CD4-positive, alpha-beta T cell (primary cell): ENCODE results near the gene RCAN3. TPM values are rescaled to one million over a fixed set of nuclear protein-coding genes. Genes with fewer than 3 reads are reported as not detected.

Experiments
- ATAC-seq: fragments of 200-7000 bp; cut with Tn5 transposase; one replicate; pipeline ENCODE4 v1.10.0; 2022; ENCODE audit warnings: mild to moderate bottlenecking; ENCODE audit not compliant: poor library complexity
- CTCF ChIA-PET: fragments of 350-600 bp; sonication (Branson Sonifier 250); formaldehyde crosslinking; loops from one replicate; lab custom pipeline; 2021; ENCODE audit warnings: antibody characterized with exemption, inconsistent platforms; lab: Charles Lee
- POLR2A ChIA-PET: fragments of 350-600 bp; sonication (Branson Sonifier 250); formaldehyde crosslinking; loops from one replicate; lab custom pipeline; 2021; ENCODE audit warnings: antibody characterized with exemption, inconsistent platforms; lab: Charles Lee
- DNase-seq, 14 experiments: peaks; one replicate each; pipeline ENCODE4 v3.0.0-alpha.2; 2013 to 2020; ENCODE audit warnings: mixed read lengths in 2 of 14
- H3K27ac ChIP-seq, 2 donors: one replicate each; pipeline versions ENCODE4 v1.5.1 to v1.7.0; 2013; ENCODE audit warnings: low read length in 2 of 2, low read depth in 1 of 2, mild to moderate bottlenecking in 1 of 2
- H3K27me3 ChIP-seq, 2 experiments: 1 replicate in 1 of 2; 2 replicates in 1 of 2; pipeline versions ENCODE4 v1.6.1 to v1.7.0; 2013; ENCODE audit warnings: low read length in 2 of 2, control low read depth in 1 of 2, mild to moderate bottlenecking in 1 of 2, moderate library complexity in 1 of 2; ENCODE audit not compliant: insufficient read depth in 2 of 2, control insufficient read depth in 1 of 2
- H3K36me3 ChIP-seq: one replicate; pipeline ENCODE4 v1.6.1; 2013; ENCODE audit warnings: low read length, control low read depth; ENCODE audit not compliant: insufficient read depth
- H3K4me1 ChIP-seq: one replicate; pipeline ENCODE4 v1.6.1; 2013; ENCODE audit warnings: low read length, control low read depth; ENCODE audit not compliant: insufficient read depth
- H3K4me3 ChIP-seq: one replicate; pipeline ENCODE4 v1.5.1; 2013; ENCODE audit warnings: mild to moderate bottlenecking, low read length, moderate library complexity
- H3K9me3 ChIP-seq, 2 experiments: 1 replicate in 1 of 2; 2 replicates in 1 of 2; pipeline versions ENCODE4 v1.6.1 to v1.7.0; 2013; ENCODE audit warnings: low read length in 2 of 2, mild to moderate bottlenecking in 2 of 2, control low read depth in 1 of 2, moderate library complexity in 1 of 2; ENCODE audit not compliant: control insufficient read depth in 1 of 2, insufficient read depth in 1 of 2
- H3K27ac Mint-ChIP-seq: one replicate; pipeline ENCODE4 v1.8.0; 2020; ENCODE audit warnings: mixed read lengths
- H3K27me3 Mint-ChIP-seq: one replicate; pipeline ENCODE4 v1.8.0; 2021; ENCODE audit warnings: mixed read lengths
- H3K36me3 Mint-ChIP-seq: one replicate; pipeline ENCODE4 v1.8.0; 2021; ENCODE audit warnings: low read depth, mixed read lengths
- H3K4me1 Mint-ChIP-seq: one replicate; pipeline ENCODE4 v1.8.0; 2021; ENCODE audit warnings: low read depth, mixed read lengths
- H3K4me3 Mint-ChIP-seq: one replicate; pipeline ENCODE4 v1.8.0; 2020; ENCODE audit warnings: mild to moderate bottlenecking, mixed read lengths
- H3K9me3 Mint-ChIP-seq: one replicate; pipeline ENCODE4 v1.8.0; 2020; ENCODE audit warnings: mixed read lengths
- CTCF ChIP-seq: fragments of 200-600 bp; IDR thresholded peaks from one replicate; pipeline ENCODE4 v1.8.0; 2022; ENCODE audit warnings: antibody characterized with exemption, mild to moderate bottlenecking
- intact Hi-C, 2 experiments: fragments of 100-400 bp; cut with DNase I in 1 of 2; cut with micrococcal nuclease in 1 of 2; formaldehyde crosslinking; loops; one replicate each; pipeline versions ENCODE4 v1.15.1 to v1.9.0; 2023 to 2025; cut with DNase I, micrococcal nuclease
- total RNA-seq, 174 experiments: library from RNA in 2 of 174; stranded (reverse) in 2 of 174; gene quantifications; one replicate each; pipeline ENCODE4 v1.2.3 and lab custom pipeline; 2021 to 2026

The RCAN3 gene
- total RNA-seq, 2 experiments from 2014 or later, result 185 to 191 TPM

- H3K27ac ChIP-seq, result no peak overlapping the region
- H3K36me3 ChIP-seq, result no peaks in the 10 kb centered on the region
- peaks cover 18% of the 10 kb centered on the region for H3K4me1 ChIP-seq
- Mint-ChIP-seq H3K27ac (no peak overlapping the region), H3K9me3 (no peaks in the 10 kb centered on the region), H3K4me3 (peak overlapping the region; percentile 60), H3K27me3 (peaks cover 11% of the 10 kb centered on the region), H3K4me1 (peaks cover 12% of the 10 kb centered on the region), H3K36me3 (no peaks in the 10 kb centered on the region)
- intact Hi-C loops, result no loop called here
- ChIA-PET POLR2A (interaction anchor here (0.9 to 1.3 kb wide), 3 partner anchors 30 to 55 kb away, joined by 3 read pairs; partner anchors contain the start of gene RCAN3), CTCF (no interaction called here)
- no peak for TF ChIP-seq CTCF
- peaks cover 7 to 9% of the 10 kb centered on the region in 2 experiments for H3K27me3 ChIP-seq
- H3K9me3 ChIP-seq, result no peaks in the 10 kb centered on the region
- no peak for ATAC-seq
- no peak for DNase-seq
- H3K4me3 ChIP-seq, result no peak overlapping the region
Measured at GRCh38 chr1:24557220-24557619, 54.6 kb downstream of the RCAN3 start.

GRCh38 chr1:24557711-24558131 lies 55.1 kb downstream of the RCAN3 start:
- Histone ChIP-seq H3K36me3 (no peaks in the 10 kb centered on the region), H3K4me3 (no peak overlapping the region), H3K9me3 (no peaks in the 10 kb centered on the region), H3K27ac (no peak overlapping the region), H3K27me3 (peaks cover 7 to 9% of the 10 kb centered on the region in 2 experiments), H3K4me1 (peaks cover 18% of the 10 kb centered on the region)
- ChIA-PET POLR2A (interaction anchor here (0.9 to 1.3 kb wide), 3 partner anchors 29 to 56 kb away, joined by 3 read pairs; partner anchors contain the start of gene RCAN3), CTCF (interaction anchor here (1.2 kb wide), 1 partner anchor 14 kb away, joined by 3 read pairs; no protein-coding TSS in a partner anchor)
- DNase-seq (no peak), ATAC-seq (no peak)
- peaks cover 17% of the 10 kb centered on the region for H3K4me1 Mint-ChIP-seq
- no peak overlapping the region for H3K27ac Mint-ChIP-seq
- intact Hi-C loops, result no loop called here
- H3K27me3 Mint-ChIP-seq, result peaks cover 11% of the 10 kb centered on the region
- no peaks in the 10 kb centered on the region for H3K36me3 Mint-ChIP-seq
- no peaks in the 10 kb centered on the region for H3K9me3 Mint-ChIP-seq
- H3K4me3 Mint-ChIP-seq, result no peak overlapping the region
- no peak for TF ChIP-seq CTCF

GRCh38 chr1:24558455-24558854 lies 55.8 kb downstream of the RCAN3 start:
- H3K9me3 Mint-ChIP-seq, result no peaks in the 10 kb centered on the region
- no peak overlapping the region for H3K4me3 ChIP-seq
- no peaks in the 10 kb centered on the region for H3K9me3 ChIP-seq
- peaks cover 18% of the 10 kb centered on the region for H3K4me1 Mint-ChIP-seq
- peaks cover 18% of the 10 kb centered on the region for H3K4me1 ChIP-seq
- intact Hi-C loops, result no loop called here
- no peaks in the 10 kb centered on the region for H3K36me3 ChIP-seq
- no peaks in the 10 kb centered on the region for H3K36me3 Mint-ChIP-seq
- peaks cover 11% of the 10 kb centered on the region for H3K27me3 Mint-ChIP-seq
- TF ChIP-seq CTCF, result no peak
- H3K4me3 Mint-ChIP-seq, result no peak overlapping the region
- no peak for DNase-seq
- H3K27me3 ChIP-seq, result peaks cover 7 to 9% of the 10 kb centered on the region in 2 experiments
- no peak overlapping the region for H3K27ac Mint-ChIP-seq
- no peak overlapping the region for H3K27ac ChIP-seq
- CTCF ChIA-PET, result interaction anchor here (1.2 kb wide), 1 partner anchor 13 kb away, joined by 3 read pairs; no protein-coding TSS in a partner anchor
- POLR2A ChIA-PET, result interaction anchor here (0.9 kb wide), 1 partner anchor 29 kb away, joined by 3 read pairs; no protein-coding TSS in a partner anchor
- ATAC-seq, result no peak
